Endothelial cell of umbilical vein (primary cell): Measurements from ENCODE around the gene ANKRD63. TPM values are rescaled to one million over a fixed set of nuclear protein-coding genes. Genes with fewer than 3 reads are reported as not detected.

Experiments used
- BruUV-seq: library from RNA; stranded (reverse); fragments of 400-500 nt; replicated peaks from 2 replicates; lab custom pipeline; 2021; lab: Mats Ljungman, UMichigan
- CTCF ChIA-PET: fragments of 300-600, 350-600 bp; sonication (Branson Sonifier 250); formaldehyde crosslinking; loops from one replicate; lab custom pipeline; 2021; ENCODE audit warnings: antibody characterized with exemption, inconsistent platforms; lab: Charles Lee
- POLR2A ChIA-PET: fragments of 300-600, 350-600 bp; sonication (Branson Sonifier 250); formaldehyde crosslinking; loops from one replicate; lab custom pipeline; 2021; ENCODE audit warnings: antibody characterized with exemption, inconsistent platforms; lab: Charles Lee
- DNase-seq: peaks from one replicate; pipeline ENCODE4 v3.0.0-alpha.2; 2011; ENCODE audit warnings: low read depth, low spot score
- FAIRE-seq: peaks from 2 replicates; lab custom pipeline; 2011; peaks lifted over from hg19 to GRCh38; lab: Jason Lieb, UNC
- H2AFZ ChIP-seq: 2 replicates; pipeline ENCODE4 v1.6.0; 2012; ENCODE audit warnings: low read depth, low read length, control low read depth, inconsistent platforms
- H3K27ac ChIP-seq: 2 replicates; pipeline ENCODE4 v1.5.1; 2011; ENCODE audit warnings: low read depth, mild to moderate bottlenecking, control low read depth, low read length, moderate library complexity; ENCODE audit not compliant: insufficient read depth
- H3K27me3 ChIP-seq, 2 experiments: 2 replicates each; pipeline versions ENCODE4 v1.6.0 to v1.6.1; 2011; ENCODE audit warnings: low read length in 2 of 2, mixed read lengths in 1 of 2; ENCODE audit not compliant: control insufficient read depth in 2 of 2, insufficient read depth in 2 of 2
- H3K36me3 ChIP-seq, 2 experiments: 2 replicates in 1 of 2; 3 replicates in 1 of 2; pipeline ENCODE4 v1.5.1; 2011; ENCODE audit warnings: low read length in 2 of 2, mild to moderate bottlenecking in 1 of 2, moderate library complexity in 1 of 2; ENCODE audit not compliant: control insufficient read depth in 2 of 2, insufficient read depth in 2 of 2; ENCODE audit errors: extremely low read depth in 1 of 2
- H3K4me1 ChIP-seq: 3 replicates; pipeline ENCODE4 v1.5.1; 2011; ENCODE audit warnings: mild to moderate bottlenecking, low read length; ENCODE audit not compliant: control insufficient read depth, insufficient read depth; ENCODE audit errors: extremely low read depth
- H3K4me2 ChIP-seq: 2 replicates; pipeline ENCODE4 v1.6.1; 2011; ENCODE audit warnings: low read length, control low read depth, mixed read lengths; ENCODE audit not compliant: insufficient read depth
- H3K4me3 ChIP-seq, 3 experiments: fragments of 200-600 bp in 1 of 3; sonication (generic), shearing (Covaris generic) in 1 of 3; replicated peaks in 1 of 3; 2 replicates each; pipeline ENCODE4 v1.5.1; 2011 to 2016; ENCODE audit warnings: control low read depth in 3 of 3, low read length in 3 of 3, mild to moderate bottlenecking in 2 of 3, inconsistent platforms in 1 of 3, low read depth in 1 of 3, moderate library complexity in 1 of 3; ENCODE audit not compliant: insufficient read depth in 1 of 3
- H3K79me2 ChIP-seq: 2 replicates; pipeline ENCODE4 v1.6.0; 2012; ENCODE audit warnings: low read length, inconsistent platforms; ENCODE audit not compliant: control insufficient read depth, insufficient read depth
- H3K9ac ChIP-seq: replicated peaks from 2 replicates; pipeline ENCODE3; 2011; ENCODE audit warnings: low read length, control low read depth; ENCODE audit not compliant: insufficient read depth; ENCODE audit errors: extremely low read depth
- H3K9me1 ChIP-seq: replicated peaks from 3 replicates; pipeline ENCODE4 v1.6.0; 2011; ENCODE audit warnings: mild to moderate bottlenecking, low read length; ENCODE audit not compliant: control insufficient read depth, insufficient read depth; ENCODE audit errors: extremely low read depth
- H3K9me3 ChIP-seq: replicated peaks from 2 replicates; pipeline ENCODE4 v1.5.1; 2012; ENCODE audit warnings: low read length, inconsistent platforms; ENCODE audit not compliant: control insufficient read depth, insufficient read depth
- H4K20me1 ChIP-seq: replicated peaks from 2 replicates; pipeline ENCODE3; 2011; ENCODE audit warnings: mild to moderate bottlenecking, low read length; ENCODE audit not compliant: control insufficient read depth, insufficient read depth; ENCODE audit errors: extremely low read depth
- CTCF ChIP-seq, 2 donors: IDR thresholded peaks; 1 replicate in 1 of 2; 2 replicates in 1 of 2; pipeline ENCODE4 v1.5.1; 2011; ENCODE audit warnings: low read length in 2 of 2, mild to moderate bottlenecking in 2 of 2, moderate library complexity in 2 of 2, control low read depth in 1 of 2, inconsistent platforms in 1 of 2, low read depth in 1 of 2; ENCODE audit not compliant: insufficient read depth in 1 of 2; ENCODE audit errors: extremely low read depth in 1 of 2
- EZH2 ChIP-seq: IDR thresholded peaks from 2 replicates; pipeline ENCODE4 v1.6.1; 2012; ENCODE audit warnings: borderline replicate concordance, low read depth, mild to moderate bottlenecking, moderate library complexity, low read length, inconsistent platforms; ENCODE audit not compliant: severe bottlenecking
- FOS ChIP-seq: IDR thresholded peaks from 2 replicates; pipeline ENCODE4 v1.6.1; 2011; ENCODE audit warnings: mild to moderate bottlenecking, low read length, moderate library complexity, borderline replicate concordance; ENCODE audit not compliant: insufficient read depth
- GATA2 ChIP-seq: IDR thresholded peaks from 2 replicates; pipeline ENCODE4 v1.7.0; 2011; ENCODE audit warnings: low read depth, mild to moderate bottlenecking, moderate library complexity, mixed read lengths, low read length; ENCODE audit not compliant: insufficient read length, insufficient read depth
- JUN ChIP-seq: IDR thresholded peaks from 2 replicates; pipeline ENCODE4 v1.6.1; 2011; ENCODE audit warnings: borderline replicate concordance, low read depth; ENCODE audit not compliant: insufficient read length, insufficient read depth
- MAX ChIP-seq: IDR thresholded peaks from 2 replicates; pipeline ENCODE4 v1.6.1; 2011; ENCODE audit not compliant: insufficient read depth, insufficient read length
- MYC ChIP-seq: IDR thresholded peaks from one replicate; pipeline ENCODE4 v1.6.1; 2011; ENCODE audit warnings: mild to moderate bottlenecking, low read depth, low read length
- POLR2A ChIP-seq: IDR thresholded peaks from 2 replicates; pipeline ENCODE4 v1.6.1; 2012; ENCODE audit warnings: low read depth, mild to moderate bottlenecking, control low read depth, low read length
- POLR2AphosphoS5 ChIP-seq: IDR thresholded peaks from 2 replicates; pipeline ENCODE4 v1.6.1; 2012; ENCODE audit warnings: low read depth, mild to moderate bottlenecking, control low read depth, low read length, moderate library complexity; ENCODE audit not compliant: insufficient read depth
- dilution Hi-C: fragments of 300-500 bp; cut with MboI; formaldehyde crosslinking; loops from one replicate; pipeline ENCODE4 v1.15.0; 2019; ENCODE audit warnings: low sequenced_read_pairs; ENCODE audit not compliant: extremely low pct_ligation_motif_present
- intact Hi-C: fragments of 100-400 bp; cut with micrococcal nuclease; formaldehyde crosslinking; loops from one replicate; pipeline ENCODE4 v1.10.0; 2022
- polyA plus RNA-seq, 4 experiments: library from polyadenylated mRNA; depleted of rRNA in 3 of 4; stranded (reverse) in 3 of 4; unstranded in 1 of 4; fragments of >200 nt; gene quantifications; 2 replicates each; pipeline versions ENCODE4 v1.2.1 to v1.2.3, GENCODE V29; 2011 to 2012; ENCODE audit warnings: missing spikeins in 1 of 4
- total RNA-seq: library from RNA; stranded (reverse); gene quantifications from 2 replicates; pipeline ENCODE4 v1.2.3, GENCODE V29; 2021

Gene ANKRD63
- total and polyA plus RNA-seq, 2 donors (not counting 3 experiments of a cell fraction or from before 2014, with no cell fraction given), result not detected

GRCh38 chr15:40290545-40290917, 7.7 kb upstream of the ANKRD63 start:
- DNase-seq (no peak), FAIRE-seq (no peak)
- dilution Hi-C loops (no loop called here), intact Hi-C loops (no loop called here)
- BruUV-seq, result no TSS peak
- Histone ChIP-seq H3K4me3 (no peak overlapping the region), H3K27me3 (peaks cover 0 to 24% of the 10 kb centered on the region in 2 experiments), H3K79me2 (no peaks in the 10 kb centered on the region), H3K9me3 (no peaks in the 10 kb centered on the region), H4K20me1 (no peaks in the 10 kb centered on the region), H2AFZ (no peak overlapping the region), H3K4me2 (no peak overlapping the region), H3K9me1 (no peaks in the 10 kb centered on the region), H3K36me3 (no peaks in the 10 kb centered on the region), H3K9ac (no peak overlapping the region), H3K27ac (no peak overlapping the region), H3K4me1 (peaks cover under 1% of the 10 kb centered on the region)
- CTCF ChIA-PET, result interaction anchor here (0.9 to 7.5 kb wide), 11 partner anchors 8 to 86 kb away, joined by 3 to 77 read pairs (median 8); partner anchors contain the start of genes ANKRD63, CCDC9B and PLCB2
- POLR2A ChIA-PET, result interaction anchor here (0.8 kb wide), 1 partner anchor 24 kb away, joined by 5 read pairs; no protein-coding TSS in a partner anchor
- TF ChIP-seq FOS (no peak), MAX (no peak), POLR2AphosphoS5 (no peak), EZH2 (no peak), GATA2 (no peak), MYC (no peak), POLR2A (no peak), JUN (no peak), CTCF (IDR thresholded peaks at IDR 0.05; ENCODE audit: extremely low read depth in 1 of 2, insufficient read depth in 1 of 2, low read depth in 1 of 2, low read length in 2 of 2) (no peak)
